Gastrocnemius medialis (tissue), 4 donors: ENCODE results near the gene ARHGAP6. TPM values are rescaled to one million over a fixed set of nuclear protein-coding genes. Genes with fewer than 3 reads are reported as not detected.

Experiments
- ATAC-seq, 2 donors: fragments of 150-250 bp; one replicate each; pipeline ENCODE4 v1.9.1; 2016
- DNase-seq, 2 donors: peaks; one replicate each; pipeline ENCODE4 v3.0.0-alpha.2; 2019
- H3K27ac ChIP-seq, 4 donors: fragments of 200-600 bp; sonication (generic); 1 replicate in 1 of 4; 2 replicates in 3 of 4; pipeline ENCODE4 v1.5.1; 2016 to 2018; ENCODE audit warnings: mild to moderate bottlenecking in 2 of 4, moderate library complexity in 1 of 4
- H3K27me3 ChIP-seq, 3 donors: fragments of 200-600 bp; sonication (generic) in 2 of 3; 1 replicate in 1 of 3; 2 replicates in 2 of 3; pipeline versions ENCODE4 v1.5.1 to v1.6.0; 2016 to 2019; ENCODE audit warnings: mild to moderate bottlenecking in 1 of 3, moderate library complexity in 1 of 3
- H3K36me3 ChIP-seq, 2 donors: fragments of 200-600 bp; sonication (generic) in 1 of 2; one replicate each; pipeline ENCODE4 v1.5.1; 2017 to 2018
- H3K4me1 ChIP-seq, 2 donors: fragments of 200-600 bp; sonication (generic) in 1 of 2; one replicate each; pipeline ENCODE4 v1.5.1; 2016 to 2017; ENCODE audit warnings: mild to moderate bottlenecking in 2 of 2
- H3K4me3 ChIP-seq, 4 donors: fragments of 200-600 bp; sonication (generic) in 3 of 4; 1 replicate in 1 of 4; 2 replicates in 3 of 4; pipeline ENCODE4 v1.5.1; 2016 to 2019; ENCODE audit warnings: mild to moderate bottlenecking in 2 of 4
- H3K9me3 ChIP-seq, 3 donors: fragments of 200-600 bp; sonication (generic) in 2 of 3; 1 replicate in 1 of 3; 2 replicates in 2 of 3; pipeline ENCODE4 v1.5.1; 2016 to 2019
- POLR2A ChIP-seq, 2 donors: fragments of 450-650 bp; IDR thresholded peaks; one replicate each; pipeline ENCODE4 v1.6.1; 2017; ENCODE audit warnings: antibody characterized with exemption in 2 of 2, mild to moderate bottlenecking in 2 of 2, moderate library complexity in 2 of 2
- in situ Hi-C, 4 donors: fragments of 200-750 bp; cut with MboI; loops; one replicate each; pipeline versions ENCODE4 v1.15.0 to v1.8.0; 2017; ENCODE audit warnings: low sequenced_read_pairs in 4 of 4
- intact Hi-C: fragments of 100-400 bp; cut with DNase I; formaldehyde crosslinking; loops from one replicate; pipeline ENCODE4 v1.15.1; 2023; ENCODE audit warnings: low total_unique reads
- total RNA-seq, 4 donors: library from RNA; depleted of rRNA; stranded (reverse); fragments of >200 nt; gene quantifications; one replicate each; pipeline versions ENCODE4 v1.1.0 to v1.2.3, GENCODE V29; 2016
- TF ChIP-seq, protein P1 (sequence below), 5 experiments: fragments of 450-650 bp in 3 of 5; fragments of 200-600 bp in 2 of 5; sonication (generic) in 2 of 5; IDR thresholded peaks in 4 of 5; conservative IDR thresholded peaks in 1 of 5; 1 replicate in 4 of 5; 2 replicates in 1 of 5; pipeline ENCODE4 v1.5.1; 2016 to 2019; ENCODE audit warnings: antibody characterized with exemption in 5 of 5, mild to moderate bottlenecking in 3 of 5, moderate library complexity in 3 of 5

ARHGAP6 gene
- total RNA-seq, 4 donors from 2014 or later = 10.7 to 18.0 (median 14.9) TPM

DNA sequence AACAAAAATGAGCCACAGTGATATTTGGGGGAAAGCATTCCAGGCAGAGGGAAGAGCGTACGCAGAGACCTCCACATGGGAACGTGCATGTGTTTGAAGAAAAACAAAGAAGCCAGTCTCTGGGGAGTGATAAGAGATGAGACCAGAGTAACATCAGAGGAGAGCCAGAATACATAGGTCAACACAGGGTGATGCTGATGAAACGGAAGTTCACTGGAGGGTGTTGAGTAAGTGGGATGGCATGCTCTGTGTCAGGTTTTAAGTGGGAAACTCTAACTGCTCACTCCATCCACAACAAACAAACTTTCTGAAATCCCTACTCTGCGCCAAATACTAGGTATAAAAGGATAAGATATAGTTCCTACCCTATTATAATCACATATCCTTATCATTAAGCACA is 110.0 kb downstream of the ARHGAP6 start:
- in situ Hi-C loops = no loop called here
- DNase-seq (no peak), ATAC-seq (peak in 1 of 2 donors; percentile 64)
- Histone ChIP-seq H3K4me3 (no peak overlapping the region), H3K27ac (no peak overlapping the region), H3K4me1 (no peaks in the 10 kb centered on the region), H3K27me3 (no peaks in the 10 kb centered on the region), H3K9me3 (no peaks in the 10 kb centered on the region), H3K36me3 (no peaks in the 10 kb centered on the region)
- intact Hi-C loops = no loop called here
- TF ChIP-seq POLR2A (IDR thresholded peaks at IDR 0.05) = no peak
- TF ChIP-seq, protein P1, sequence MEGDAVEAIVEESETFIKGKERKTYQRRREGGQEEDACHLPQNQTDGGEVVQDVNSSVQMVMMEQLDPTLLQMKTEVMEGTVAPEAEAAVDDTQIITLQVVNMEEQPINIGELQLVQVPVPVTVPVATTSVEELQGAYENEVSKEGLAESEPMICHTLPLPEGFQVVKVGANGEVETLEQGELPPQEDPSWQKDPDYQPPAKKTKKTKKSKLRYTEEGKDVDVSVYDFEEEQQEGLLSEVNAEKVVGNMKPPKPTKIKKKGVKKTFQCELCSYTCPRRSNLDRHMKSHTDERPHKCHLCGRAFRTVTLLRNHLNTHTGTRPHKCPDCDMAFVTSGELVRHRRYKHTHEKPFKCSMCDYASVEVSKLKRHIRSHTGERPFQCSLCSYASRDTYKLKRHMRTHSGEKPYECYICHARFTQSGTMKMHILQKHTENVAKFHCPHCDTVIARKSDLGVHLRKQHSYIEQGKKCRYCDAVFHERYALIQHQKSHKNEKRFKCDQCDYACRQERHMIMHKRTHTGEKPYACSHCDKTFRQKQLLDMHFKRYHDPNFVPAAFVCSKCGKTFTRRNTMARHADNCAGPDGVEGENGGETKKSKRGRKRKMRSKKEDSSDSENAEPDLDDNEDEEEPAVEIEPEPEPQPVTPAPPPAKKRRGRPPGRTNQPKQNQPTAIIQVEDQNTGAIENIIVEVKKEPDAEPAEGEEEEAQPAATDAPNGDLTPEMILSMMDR (IDR thresholded peaks at IDR 0.05 in 4 of 5, conservative IDR thresholded peaks at IDR 0.05 in 1 of 5) = no peak

DNA sequence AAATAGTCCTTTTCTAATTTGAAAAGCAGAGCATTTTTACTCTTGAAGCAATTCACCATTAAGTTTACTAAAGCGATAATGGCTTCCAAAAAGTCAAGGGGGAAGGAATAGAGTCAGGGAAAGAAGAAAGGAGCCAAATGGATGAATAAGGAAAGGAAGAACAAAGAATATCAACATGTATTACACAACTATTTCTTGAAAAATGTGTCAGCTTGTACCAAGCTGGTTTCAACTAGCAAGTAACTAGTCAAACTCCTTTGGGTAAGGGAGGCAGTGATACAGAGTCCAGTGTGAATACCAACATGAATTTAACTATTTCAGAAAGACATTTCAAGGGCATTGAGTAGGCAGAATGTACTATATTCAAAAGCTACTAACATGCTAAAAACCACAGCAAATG is 112.1 kb downstream of the ARHGAP6 start:
- in situ Hi-C loops = no loop called here
- ATAC-seq = no peak
- no peak overlapping the region for H3K4me3 ChIP-seq

DNA sequence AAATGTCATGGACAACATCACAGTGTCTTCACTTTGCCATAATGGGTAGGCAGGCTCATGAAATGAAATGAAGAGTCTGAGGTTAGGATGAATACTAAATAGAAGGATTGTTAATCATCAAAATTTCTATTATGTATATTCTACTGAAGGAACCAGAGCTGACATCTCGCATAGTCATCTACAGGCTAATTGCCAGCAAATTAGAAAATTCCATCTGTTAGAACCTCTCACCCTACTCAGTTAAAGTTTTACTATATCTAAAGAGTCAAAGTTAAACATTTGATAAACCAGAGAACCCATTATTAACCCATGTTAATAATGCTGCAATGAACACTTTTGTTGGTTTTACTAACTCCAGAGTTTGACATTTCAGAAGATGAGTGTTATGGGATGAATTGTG is 114.6 kb downstream of the ARHGAP6 start:
- DNase-seq (no peak), ATAC-seq (no peak)
- TF ChIP-seq, protein P1 (IDR thresholded peaks at IDR 0.05 in 4 of 5, conservative IDR thresholded peaks at IDR 0.05 in 1 of 5) = no peak
- TF ChIP-seq POLR2A (IDR thresholded peaks at IDR 0.05) = no peak
- no peak overlapping the region for H3K27ac ChIP-seq
- in situ Hi-C loops (no loop called here), intact Hi-C loops (no loop called here)
- no peaks in the 10 kb centered on the region for H3K36me3 ChIP-seq
- H3K4me3 ChIP-seq = no peak overlapping the region
- H3K9me3 ChIP-seq = no peaks in the 10 kb centered on the region
- H3K4me1 ChIP-seq = peaks cover 6 to 10% of the 10 kb centered on the region in 2 donors
- no peaks in the 10 kb centered on the region for H3K27me3 ChIP-seq

More for the DNA sequence above, 112.1 kb downstream of the ARHGAP6 start:
- DNase-seq = no peak
- TF ChIP-seq, protein P1 (IDR thresholded peaks at IDR 0.05 in 4 of 5, conservative IDR thresholded peaks at IDR 0.05 in 1 of 5) = no peak
- no peak for TF ChIP-seq POLR2A (IDR thresholded peaks at IDR 0.05)
- Histone ChIP-seq H3K27me3 (no peaks in the 10 kb centered on the region), H3K36me3 (no peaks in the 10 kb centered on the region), H3K9me3 (no peaks in the 10 kb centered on the region), H3K27ac (no peak overlapping the region), H3K4me1 (no peaks in the 10 kb centered on the region)
- intact Hi-C loops = no loop called here

DNA sequence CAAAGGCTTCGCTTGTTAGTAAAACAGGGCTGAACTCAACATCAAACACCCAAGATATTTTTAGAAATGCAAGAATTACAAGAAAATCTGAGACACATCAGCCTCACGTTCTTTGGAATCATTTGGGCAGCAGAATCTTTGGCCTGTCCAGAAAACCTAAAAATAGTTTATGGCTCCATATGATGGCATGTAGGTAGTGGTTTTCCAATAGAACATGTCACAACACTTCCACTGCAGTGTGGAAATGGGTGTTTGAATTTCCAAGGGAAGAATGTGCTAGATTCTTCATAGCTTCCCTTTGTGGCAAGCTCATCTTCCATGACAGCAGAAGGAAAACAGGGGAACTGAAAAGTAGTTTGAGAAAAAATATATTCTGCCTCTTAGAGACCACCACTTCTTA is 118.8 kb downstream of the ARHGAP6 start:
- H3K27ac ChIP-seq = peak overlapping the region in 2 of 4 donors; percentile 6 to 34
- no peaks in the 10 kb centered on the region for H3K27me3 ChIP-seq
- in situ Hi-C loops (loop anchor here in 1 of 4 donors (25.0 kb wide), 1 partner anchor 215 kb away; the partner anchor contains the start of gene MSL3), intact Hi-C loops (loop anchor here (10.0 kb wide), 1 partner anchor 1372 kb away; no protein-coding TSS in a partner anchor)
- H3K4me1 ChIP-seq = peaks cover 6 to 10% of the 10 kb centered on the region in 2 donors
- ATAC-seq = peak; percentile 53 to 56
- no peak for DNase-seq
- H3K36me3 ChIP-seq = no peaks in the 10 kb centered on the region
- no peak for TF ChIP-seq POLR2A (IDR thresholded peaks at IDR 0.05)
- TF ChIP-seq, protein P1 (IDR thresholded peaks at IDR 0.05 in 4 of 5, conservative IDR thresholded peaks at IDR 0.05 in 1 of 5) = no peak
- no peaks in the 10 kb centered on the region for H3K9me3 ChIP-seq
- H3K4me3 ChIP-seq = no peak overlapping the region

DNA sequence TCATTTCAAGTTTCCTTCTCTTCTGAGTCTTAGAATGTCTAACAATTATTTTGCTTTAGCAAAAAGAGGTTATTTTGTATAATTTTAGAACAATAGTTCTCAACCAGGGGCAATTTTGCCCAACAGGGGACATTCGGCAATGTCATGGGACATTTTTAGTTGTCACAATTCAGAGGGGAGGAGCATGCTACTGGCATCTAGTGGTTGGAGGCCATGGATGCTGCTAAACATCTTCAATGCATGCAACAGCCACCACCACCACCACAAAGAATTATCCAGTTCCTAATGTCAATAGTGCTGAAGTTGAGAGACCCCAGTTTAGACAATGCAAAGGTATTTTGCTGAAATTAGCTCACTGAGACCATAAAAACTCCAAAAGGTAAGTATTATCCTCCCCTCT is 122.5 kb downstream of the ARHGAP6 start:
- TF ChIP-seq POLR2A (IDR thresholded peaks at IDR 0.05) = no peak
- TF ChIP-seq, protein P1 (IDR thresholded peaks at IDR 0.05 in 4 of 5, conservative IDR thresholded peaks at IDR 0.05 in 1 of 5) = no peak
- Histone ChIP-seq H3K4me1 (peaks cover 6 to 15% of the 10 kb centered on the region in 2 donors), H3K36me3 (no peaks in the 10 kb centered on the region), H3K4me3 (no peak overlapping the region), H3K9me3 (no peaks in the 10 kb centered on the region), H3K27ac (no peak overlapping the region), H3K27me3 (no peaks in the 10 kb centered on the region)
- ATAC-seq (no peak), DNase-seq (no peak)
- in situ Hi-C loops = loop anchor here in 1 of 4 donors (25.0 kb wide), 1 partner anchor 219 kb away; the partner anchor contains the start of gene MSL3
- intact Hi-C loops = loop anchor here (5.0 to 10.0 kb wide), 2 partner anchors 124 to 1368 kb away; partner anchors contain the start of gene ARHGAP6
